ENCODE results near the gene VAPA. TPM values are rescaled to one million over a fixed set of nuclear protein-coding genes. Genes with fewer than 3 reads are reported as not detected.

The VAPA gene
- total RNA-seq, 4 donors from 2014 or later = 182 to 244 (median 212) TPM

- Histone ChIP-seq H3K9me3 (no peaks in the 10 kb centered on the region), H3K36me3 (no peaks in the 10 kb centered on the region), H3K27ac (no peak overlapping the region), H3K27me3 (no peaks in the 10 kb centered on the region), H3K4me3 (no peak overlapping the region), H3K4me1 (peaks cover 6% of the 10 kb centered on the region)
- DNase-seq (ENCODE audit: low spot score in 2 of 2) = no peak
- WGBS = 86% methylated on average over 2 of the region's 2 CpGs
- TF ChIP-seq POLR2A (IDR thresholded peaks at IDR 0.05) (no peak), EP300 (IDR thresholded peaks at IDR 0.05) (no peak), POLR2AphosphoS5 (IDR thresholded peaks at IDR 0.05) (no peak)
- TF ChIP-seq, protein P1, sequence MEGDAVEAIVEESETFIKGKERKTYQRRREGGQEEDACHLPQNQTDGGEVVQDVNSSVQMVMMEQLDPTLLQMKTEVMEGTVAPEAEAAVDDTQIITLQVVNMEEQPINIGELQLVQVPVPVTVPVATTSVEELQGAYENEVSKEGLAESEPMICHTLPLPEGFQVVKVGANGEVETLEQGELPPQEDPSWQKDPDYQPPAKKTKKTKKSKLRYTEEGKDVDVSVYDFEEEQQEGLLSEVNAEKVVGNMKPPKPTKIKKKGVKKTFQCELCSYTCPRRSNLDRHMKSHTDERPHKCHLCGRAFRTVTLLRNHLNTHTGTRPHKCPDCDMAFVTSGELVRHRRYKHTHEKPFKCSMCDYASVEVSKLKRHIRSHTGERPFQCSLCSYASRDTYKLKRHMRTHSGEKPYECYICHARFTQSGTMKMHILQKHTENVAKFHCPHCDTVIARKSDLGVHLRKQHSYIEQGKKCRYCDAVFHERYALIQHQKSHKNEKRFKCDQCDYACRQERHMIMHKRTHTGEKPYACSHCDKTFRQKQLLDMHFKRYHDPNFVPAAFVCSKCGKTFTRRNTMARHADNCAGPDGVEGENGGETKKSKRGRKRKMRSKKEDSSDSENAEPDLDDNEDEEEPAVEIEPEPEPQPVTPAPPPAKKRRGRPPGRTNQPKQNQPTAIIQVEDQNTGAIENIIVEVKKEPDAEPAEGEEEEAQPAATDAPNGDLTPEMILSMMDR (IDR thresholded peaks at IDR 0.05) = no peak
These were observed 84.5 kb downstream of the VAPA start for GRCh38 chr18:9998330-9998729.

DNA sequence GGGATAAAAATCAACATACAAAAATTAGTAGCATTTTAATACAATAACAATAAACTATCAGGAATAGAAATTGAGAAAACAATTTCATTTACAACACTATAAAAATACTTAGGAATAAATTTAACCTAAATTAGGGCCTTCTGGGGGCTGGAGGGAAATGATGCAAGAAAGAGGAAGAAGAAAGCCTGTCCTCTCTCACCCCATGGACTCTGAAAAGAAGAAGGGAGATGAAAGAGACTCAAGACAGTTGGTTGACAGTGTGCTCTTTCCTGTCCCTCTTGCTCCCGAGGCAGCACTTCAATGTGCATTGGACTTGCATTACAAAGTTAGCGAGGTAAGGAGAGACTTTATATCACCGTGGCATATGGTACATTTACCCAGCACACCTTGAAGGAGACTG lies 88.5 kb downstream of the VAPA start:
- 95% methylated on average over 3 of the region's 3 CpGs for WGBS
- no peak for DNase-seq (ENCODE audit: low spot score in 2 of 2)
- Histone ChIP-seq H3K36me3 (no peaks in the 10 kb centered on the region), H3K27me3 (no peaks in the 10 kb centered on the region), H3K4me1 (peaks cover 11% of the 10 kb centered on the region), H3K4me3 (no peak overlapping the region), H3K27ac (no peak overlapping the region), H3K9me3 (no peaks in the 10 kb centered on the region)
- TF ChIP-seq, protein P1 (IDR thresholded peaks at IDR 0.05) = no peak
- no peak for TF ChIP-seq POLR2A (IDR thresholded peaks at IDR 0.05)

GRCh38 chr18:10003281-10003680 lies 89.5 kb downstream of the VAPA start:
- H3K27me3 ChIP-seq = no peaks in the 10 kb centered on the region
- no peak overlapping the region for H3K27ac ChIP-seq
- 93% methylated on average over 1 of the region's 1 CpG for WGBS
- H3K9me3 ChIP-seq = no peaks in the 10 kb centered on the region
- DNase-seq (ENCODE audit: low spot score in 2 of 2) = peak in 1 of 2 donors; percentile 15
- TF ChIP-seq, protein P1 (IDR thresholded peaks at IDR 0.05) = no peak
- TF ChIP-seq POLR2AphosphoS5 (IDR thresholded peaks at IDR 0.05) (no peak), POLR2A (IDR thresholded peaks at IDR 0.05) (no peak), EP300 (IDR thresholded peaks at IDR 0.05) (no peak)
- no peaks in the 10 kb centered on the region for H3K36me3 ChIP-seq
- no peak overlapping the region for H3K4me3 ChIP-seq
- H3K4me1 ChIP-seq = peaks cover 11% of the 10 kb centered on the region

- TF ChIP-seq POLR2AphosphoS5 (IDR thresholded peaks at IDR 0.05) (no peak), EP300 (IDR thresholded peaks at IDR 0.05) (no peak)
- Histone ChIP-seq H3K4me1 (peaks cover 11% of the 10 kb centered on the region), H3K36me3 (no peaks in the 10 kb centered on the region), H3K4me3 (no peak overlapping the region), H3K27me3 (no peaks in the 10 kb centered on the region), H3K9me3 (no peaks in the 10 kb centered on the region), H3K27ac (no peak overlapping the region)
- 96% methylated on average over 7 of the region's 7 CpGs for whole genome bisulfite sequencing
- peak in 1 of 2 donors; percentile 54 for DNase-seq (ENCODE audit: low spot score in 2 of 2)
These were observed 90.0 kb downstream of the VAPA start for GRCh38 chr18:10003866-10004265.

DNA sequence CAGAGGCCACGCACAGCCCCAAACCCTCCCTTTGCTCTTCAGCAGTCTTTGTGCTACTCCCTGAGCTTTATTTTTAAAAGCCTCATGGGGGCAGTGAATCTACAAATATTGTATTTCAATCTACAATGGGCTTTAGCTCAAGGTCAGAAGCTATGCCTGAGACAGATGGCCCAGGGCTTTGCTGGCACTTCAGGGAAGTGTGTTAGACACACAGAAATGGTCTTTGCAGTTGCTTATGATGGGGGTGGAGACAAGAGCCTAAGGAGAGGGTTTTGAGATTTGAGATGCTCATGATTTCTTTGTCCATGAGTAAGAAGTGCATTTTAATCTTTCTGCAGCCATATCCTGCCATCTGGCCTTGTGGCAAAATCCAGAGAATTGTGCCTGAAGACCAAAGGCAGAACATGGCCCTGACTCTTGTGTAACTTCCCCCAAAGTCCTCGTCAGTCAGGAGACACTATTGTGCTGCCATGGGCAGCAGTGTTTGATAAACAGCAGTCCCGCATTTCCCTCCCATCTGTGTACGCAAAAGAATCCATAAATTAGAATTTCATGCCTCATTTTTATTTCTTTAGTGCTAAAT lies 92.6 kb downstream of the VAPA start:
- Histone ChIP-seq H3K27ac (no peak overlapping the region), H3K4me3 (no peak overlapping the region), H3K27me3 (no peaks in the 10 kb centered on the region), H3K36me3 (no peaks in the 10 kb centered on the region), H3K9me3 (no peaks in the 10 kb centered on the region), H3K4me1 (peaks cover 29% of the 10 kb centered on the region)
- DNase-seq (ENCODE audit: low spot score in 2 of 2) = peak in 1 of 2 donors; percentile 52
- no peak for TF ChIP-seq POLR2AphosphoS5 (IDR thresholded peaks at IDR 0.05)
- TF ChIP-seq POLR2A (IDR thresholded peaks at IDR 0.05) = no peak
- TF ChIP-seq, protein P1 (IDR thresholded peaks at IDR 0.05) = no peak
- TF ChIP-seq EP300 (IDR thresholded peaks at IDR 0.05) = no peak
- 65% methylated on average over 4 of the region's 4 CpGs for WGBS

Data from suprapubic skin (tissue), 4 donors.